GM12873 (cell line): ENCODE measurements around the gene IDH3A.

Source experiments
- TF ChIP-seq, protein P1 (sequence below): IDR thresholded peaks from 2 replicates; pipeline ENCODE4 v1.5.1; 2012; ENCODE audit warnings: low read depth, mild to moderate bottlenecking, moderate library complexity, low read length, control low read depth; ENCODE audit not compliant: insufficient read depth; ENCODE audit errors: missing control alignments

IDH3A gene

DNA sequence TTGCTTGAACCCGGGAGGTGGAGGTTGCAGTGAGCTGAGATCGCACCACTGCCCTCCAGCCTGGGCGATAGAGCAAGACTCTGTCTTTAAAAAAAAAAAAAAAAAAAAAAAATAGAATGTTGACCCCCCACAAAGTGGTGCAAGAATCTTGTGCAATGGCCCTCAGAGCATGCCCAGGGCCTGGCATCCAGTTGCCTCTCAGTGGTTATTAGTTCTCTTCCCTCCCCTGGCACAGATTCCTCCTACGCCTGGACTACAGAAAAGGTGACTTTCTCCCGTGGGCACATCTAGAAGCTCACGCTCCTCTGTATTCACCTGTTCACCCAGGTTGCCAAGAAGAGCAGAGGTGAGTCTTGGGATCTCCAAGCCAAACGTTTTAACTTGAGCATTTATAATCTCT is 48.5 kb downstream of the IDH3A start:
- TF ChIP-seq, protein P1, sequence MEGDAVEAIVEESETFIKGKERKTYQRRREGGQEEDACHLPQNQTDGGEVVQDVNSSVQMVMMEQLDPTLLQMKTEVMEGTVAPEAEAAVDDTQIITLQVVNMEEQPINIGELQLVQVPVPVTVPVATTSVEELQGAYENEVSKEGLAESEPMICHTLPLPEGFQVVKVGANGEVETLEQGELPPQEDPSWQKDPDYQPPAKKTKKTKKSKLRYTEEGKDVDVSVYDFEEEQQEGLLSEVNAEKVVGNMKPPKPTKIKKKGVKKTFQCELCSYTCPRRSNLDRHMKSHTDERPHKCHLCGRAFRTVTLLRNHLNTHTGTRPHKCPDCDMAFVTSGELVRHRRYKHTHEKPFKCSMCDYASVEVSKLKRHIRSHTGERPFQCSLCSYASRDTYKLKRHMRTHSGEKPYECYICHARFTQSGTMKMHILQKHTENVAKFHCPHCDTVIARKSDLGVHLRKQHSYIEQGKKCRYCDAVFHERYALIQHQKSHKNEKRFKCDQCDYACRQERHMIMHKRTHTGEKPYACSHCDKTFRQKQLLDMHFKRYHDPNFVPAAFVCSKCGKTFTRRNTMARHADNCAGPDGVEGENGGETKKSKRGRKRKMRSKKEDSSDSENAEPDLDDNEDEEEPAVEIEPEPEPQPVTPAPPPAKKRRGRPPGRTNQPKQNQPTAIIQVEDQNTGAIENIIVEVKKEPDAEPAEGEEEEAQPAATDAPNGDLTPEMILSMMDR: no peak

DNA sequence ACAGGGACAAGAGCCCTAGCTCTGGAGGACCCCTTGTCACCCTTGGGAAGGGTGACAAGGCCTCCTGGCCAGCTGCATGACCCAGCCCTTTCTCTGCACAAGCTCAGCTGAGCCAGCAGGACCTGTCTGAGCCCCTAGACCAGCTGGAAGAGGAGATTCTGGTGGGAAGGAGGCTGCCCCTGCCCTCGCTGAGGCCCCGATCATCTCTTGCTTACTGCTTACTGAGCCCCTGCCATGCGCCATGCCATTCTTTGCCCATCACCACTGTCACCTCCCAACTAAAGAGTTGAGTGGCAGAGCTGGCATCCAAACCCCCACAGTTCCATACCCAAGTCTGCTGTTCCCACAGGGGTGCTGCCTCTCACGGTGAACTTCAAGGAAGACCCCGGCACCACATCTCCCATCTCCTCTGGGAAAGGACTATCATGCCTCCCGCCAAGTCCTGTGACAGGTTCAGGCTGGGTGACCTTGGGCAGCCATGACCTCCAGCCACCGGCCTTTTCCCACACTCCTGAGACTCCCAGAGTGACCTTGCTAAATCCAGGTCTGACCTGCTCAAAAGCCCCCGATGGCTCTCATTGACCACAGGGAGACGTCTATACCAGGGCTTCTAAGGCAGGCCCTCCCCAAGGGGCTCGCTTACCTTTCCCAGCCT is 51.2 kb downstream of the IDH3A start:
- TF ChIP-seq, protein P1: no peak

DNA sequence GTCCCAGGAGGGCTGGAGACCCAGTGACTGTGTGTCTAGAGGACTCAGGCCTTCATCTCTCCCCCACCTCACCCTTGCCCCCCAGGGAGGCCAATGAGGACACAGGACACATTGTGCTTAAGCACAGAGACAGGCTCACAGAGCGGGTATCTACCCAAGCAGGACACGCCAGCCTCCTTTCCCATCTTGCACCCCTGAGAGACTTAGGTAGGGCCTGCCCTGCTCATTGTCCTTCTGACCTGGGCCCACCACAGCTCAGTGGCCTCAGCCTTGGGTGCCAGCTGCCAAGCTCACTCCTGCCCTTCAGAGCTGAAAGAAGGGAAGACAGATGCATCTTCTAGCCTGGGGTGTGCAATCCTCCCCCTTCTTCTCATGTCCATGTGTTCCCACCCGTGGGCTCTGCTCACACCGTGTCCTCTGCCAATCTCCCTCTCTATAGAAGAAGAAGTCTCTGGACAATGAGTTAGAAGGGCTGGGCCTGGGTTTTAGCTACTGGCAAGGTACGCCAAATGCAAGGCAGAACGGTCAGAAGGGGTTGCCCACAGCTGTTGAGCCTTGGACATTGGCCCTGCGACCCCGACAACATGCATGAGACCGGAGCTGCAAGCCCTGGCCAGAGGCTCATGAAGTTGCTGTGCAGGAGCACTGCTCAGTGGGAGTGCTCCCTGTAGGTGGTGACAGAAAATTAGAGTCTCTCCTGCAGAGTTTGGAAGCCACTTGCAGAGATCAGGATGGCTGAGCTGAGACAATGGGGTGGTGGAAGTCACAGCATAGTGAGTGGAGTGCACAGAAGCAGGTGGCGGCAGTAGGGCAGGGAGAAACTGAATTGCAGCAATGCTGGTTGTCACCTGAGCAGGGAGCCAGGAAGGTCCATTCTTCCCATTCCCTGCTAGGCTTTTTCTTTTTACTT is 52.4 kb downstream of the IDH3A start:
- TF ChIP-seq, protein P1: no peak

DNA sequence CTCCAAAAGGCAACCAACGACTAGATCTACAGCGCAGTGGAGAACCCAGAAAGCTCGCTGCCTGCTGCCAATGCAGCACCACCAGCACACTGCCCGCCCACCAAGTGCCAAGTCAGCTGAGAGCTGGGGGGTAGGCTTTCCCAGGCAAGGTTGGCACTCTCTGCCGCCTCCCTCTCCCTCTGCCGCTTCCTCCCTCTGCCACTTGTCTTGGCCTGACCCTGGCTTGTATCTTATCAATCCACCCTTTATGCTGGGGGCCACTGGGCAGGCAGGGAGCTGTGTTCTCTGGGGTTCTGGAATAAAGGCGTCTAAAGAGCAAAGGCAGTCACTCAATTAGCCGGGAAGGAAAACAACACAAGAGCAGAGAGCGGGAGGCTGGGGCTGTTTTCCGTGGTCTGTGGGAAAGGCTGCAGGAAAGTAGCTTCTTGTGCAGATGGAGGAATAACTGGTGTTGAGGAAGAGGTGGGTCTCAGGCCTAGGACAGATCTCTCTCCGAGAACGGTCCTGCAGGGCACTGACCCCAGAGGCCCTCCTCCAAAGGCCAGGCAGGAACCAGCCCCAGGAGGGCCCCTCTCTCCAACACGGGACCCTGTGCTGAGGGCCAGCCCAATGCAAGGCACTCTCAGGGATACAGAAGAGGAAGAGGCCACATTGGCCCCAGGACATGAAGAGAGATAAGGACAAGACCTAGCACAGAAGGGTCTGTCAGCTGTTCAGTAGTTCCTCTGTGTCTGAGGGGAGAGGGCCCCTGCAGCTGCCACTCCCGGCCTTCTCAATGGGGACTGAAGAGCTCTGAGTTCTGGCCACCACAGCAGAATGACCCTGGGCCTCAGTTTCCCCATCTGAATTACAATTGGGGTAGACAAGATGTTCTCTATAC is 54.4 kb downstream of the IDH3A start:
- TF ChIP-seq, protein P1: no peak

DNA sequence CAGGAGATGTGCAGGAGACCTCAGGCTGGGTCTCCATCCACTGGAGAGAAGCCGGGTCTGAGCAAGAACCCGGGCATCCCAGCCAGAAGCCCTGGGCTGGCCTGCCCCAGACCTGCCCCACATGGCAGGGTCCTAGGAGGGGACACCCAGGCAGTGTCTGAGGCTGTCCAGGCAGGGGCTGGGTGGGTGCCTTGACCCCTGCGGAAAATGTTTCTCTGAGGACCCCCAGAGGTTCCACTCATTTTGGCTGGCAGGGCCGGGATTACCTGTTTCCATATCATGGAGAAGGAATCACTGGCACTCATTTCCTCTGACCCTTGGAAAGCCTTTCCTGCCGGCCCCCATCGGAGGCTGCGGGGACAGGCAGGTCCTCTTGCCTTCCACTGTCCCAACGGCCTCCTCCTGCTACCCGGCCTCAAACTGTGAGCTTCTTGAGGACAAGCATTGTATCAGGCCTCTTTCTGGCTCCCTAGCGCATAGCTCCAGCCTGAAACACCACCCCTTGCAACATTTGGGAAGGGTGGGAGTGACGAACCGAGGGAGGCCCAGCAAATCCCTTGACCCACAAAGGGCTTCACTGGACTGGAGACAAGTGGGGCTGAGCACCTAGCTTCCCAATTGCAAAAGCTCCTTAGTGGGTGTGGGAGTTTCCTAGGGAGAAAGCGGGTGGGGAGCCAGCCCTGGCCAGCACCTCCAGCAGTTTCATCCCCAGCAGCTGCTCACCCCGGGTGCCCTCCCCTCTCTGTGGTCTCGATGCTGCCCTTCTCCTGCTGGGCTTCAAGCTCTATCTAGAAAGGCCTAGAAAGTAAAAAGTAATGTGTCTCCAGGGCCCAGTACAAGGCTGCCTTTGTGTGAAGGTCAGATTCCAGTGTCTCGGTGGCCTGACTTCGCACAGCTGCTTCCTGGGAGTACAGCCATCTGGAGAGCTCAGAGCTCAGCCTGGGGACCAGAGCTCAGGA is 55.5 kb downstream of the IDH3A start:
- TF ChIP-seq, protein P1: no peak

DNA sequence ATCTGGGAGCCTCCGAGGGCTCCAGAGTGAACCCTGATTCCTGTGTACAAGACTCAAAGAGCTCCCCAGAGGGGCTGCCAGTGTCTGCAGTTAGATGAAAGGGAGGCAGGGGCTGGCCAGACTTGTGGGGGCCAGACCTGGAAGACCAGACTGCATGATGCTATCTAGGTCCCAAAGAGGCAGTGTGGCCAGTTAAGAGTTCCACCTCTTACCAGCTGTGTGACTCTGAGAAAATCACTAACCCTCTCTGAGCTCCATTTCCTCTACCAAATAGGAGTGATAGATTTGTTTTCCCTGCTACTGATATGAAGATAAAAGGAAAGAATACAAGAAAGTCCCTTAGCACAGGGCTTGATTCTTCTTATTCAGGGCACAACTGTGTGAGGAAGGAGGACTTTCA is 56.2 kb downstream of the IDH3A start:
- TF ChIP-seq, protein P1: no peak
